ENCODE results near the gene HOXB9. TPM values are rescaled to one million over a fixed set of nuclear protein-coding genes. Genes with fewer than 3 reads are reported as not detected.
A peak's percentile ranks its signal among the peaks of the same experiment; 100 is the strongest.

Gene HOXB9
- total RNA-seq, 6 donors from 2014 or later, result 0.20 to 0.30 (median 0.29) TPM; not detected in 3

DNA sequence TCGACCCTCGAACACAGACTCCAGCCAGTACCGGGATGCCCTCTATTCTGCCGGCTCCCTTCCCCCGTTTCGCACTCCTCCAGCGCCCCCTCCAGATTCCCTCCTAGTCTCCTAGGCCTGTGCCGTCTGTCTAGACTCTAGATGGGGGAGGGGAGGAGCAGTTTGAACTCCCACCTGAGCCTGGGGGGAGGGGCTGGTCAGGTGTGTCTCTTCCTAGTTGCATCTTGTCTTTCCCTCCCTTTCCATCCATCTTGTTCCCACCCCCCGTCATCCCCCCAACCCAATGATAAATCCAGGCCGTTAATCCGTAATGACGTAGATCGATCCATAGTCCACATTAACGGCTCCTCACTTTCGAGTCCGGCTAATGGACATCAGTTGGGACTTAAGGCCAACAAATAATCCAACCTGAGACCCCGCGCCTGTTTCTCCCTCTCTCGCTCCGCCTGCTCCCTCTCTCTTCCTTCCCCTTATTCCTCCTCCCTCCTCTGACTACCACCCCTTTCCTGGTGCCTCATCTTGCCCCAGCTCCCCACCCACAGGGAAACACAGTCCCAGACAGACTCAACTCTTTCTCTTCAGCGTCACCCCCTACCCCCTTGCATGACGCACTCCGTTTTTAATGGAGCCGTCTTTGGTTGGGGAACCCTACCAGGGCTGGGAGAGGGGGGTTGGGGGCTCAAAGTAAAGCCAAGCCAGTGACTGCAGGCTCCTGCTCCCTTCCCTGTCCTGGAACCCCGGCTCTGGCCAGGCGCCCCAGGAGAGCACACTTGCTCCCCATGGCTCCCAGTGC lies 29.2 kb downstream of the HOXB9 start:
- TF ChIP-seq POLR2AphosphoS5 (IDR thresholded peaks at IDR 0.05) (peak in 1 of 2 donors; percentile 36), POLR2A (IDR thresholded peaks at IDR 0.05) (no peak), CTCF (IDR thresholded peaks at IDR 0.05) (no peak), EP300 (IDR thresholded peaks at IDR 0.05) (no peak)
- H3K27ac ChIP-seq, result peak overlapping the region; percentile 75 to 87 (median 78)
- no peaks in the 10 kb centered on the region for H3K9me3 ChIP-seq
- ATAC-seq (ENCODE audit: low FRiP score in 2 of 2), result peak in 1 of 2 donors; percentile 20
- peaks cover 25 to 49% (median 34%) of the 10 kb centered on the region in 4 donors for H3K4me1 ChIP-seq
- peak overlapping the region; percentile 12 to 50 (median 44) for H3K4me3 ChIP-seq
- no peak for DNase-seq
- H3K27me3 ChIP-seq, result peaks cover 0 to 70% (median 32%) of the 10 kb centered on the region in 4 donors
- H3K36me3 ChIP-seq, result no peaks in the 10 kb centered on the region
- WGBS, 2 donors, result 3 to 5% methylated on average over 24 to 26 of the region's 26 CpGs

- Histone ChIP-seq H3K4me3 (peak overlapping the region in 3 of 4 donors; percentile 43 to 50 (median 46)), H3K4me1 (peaks cover 25 to 49% (median 33%) of the 10 kb centered on the region in 4 donors), H3K27me3 (peaks cover 0 to 63% (median 32%) of the 10 kb centered on the region in 4 donors), H3K27ac (peak overlapping the region; percentile 75 to 87 (median 78)), H3K9me3 (no peaks in the 10 kb centered on the region), H3K36me3 (no peaks in the 10 kb centered on the region)
- WGBS, 2 donors, result 9 to 18% methylated on average over 33 to 45 of the region's 54 CpGs
- ATAC-seq (ENCODE audit: low FRiP score in 2 of 2), result no peak
- TF ChIP-seq POLR2AphosphoS5 (IDR thresholded peaks at IDR 0.05), result no peak
- DNase-seq, result peak in 1 of 2 donors; percentile 86
Measured at GRCh38 chr17:48596000-48596734, 30.0 kb downstream of the HOXB9 start.

DNA sequence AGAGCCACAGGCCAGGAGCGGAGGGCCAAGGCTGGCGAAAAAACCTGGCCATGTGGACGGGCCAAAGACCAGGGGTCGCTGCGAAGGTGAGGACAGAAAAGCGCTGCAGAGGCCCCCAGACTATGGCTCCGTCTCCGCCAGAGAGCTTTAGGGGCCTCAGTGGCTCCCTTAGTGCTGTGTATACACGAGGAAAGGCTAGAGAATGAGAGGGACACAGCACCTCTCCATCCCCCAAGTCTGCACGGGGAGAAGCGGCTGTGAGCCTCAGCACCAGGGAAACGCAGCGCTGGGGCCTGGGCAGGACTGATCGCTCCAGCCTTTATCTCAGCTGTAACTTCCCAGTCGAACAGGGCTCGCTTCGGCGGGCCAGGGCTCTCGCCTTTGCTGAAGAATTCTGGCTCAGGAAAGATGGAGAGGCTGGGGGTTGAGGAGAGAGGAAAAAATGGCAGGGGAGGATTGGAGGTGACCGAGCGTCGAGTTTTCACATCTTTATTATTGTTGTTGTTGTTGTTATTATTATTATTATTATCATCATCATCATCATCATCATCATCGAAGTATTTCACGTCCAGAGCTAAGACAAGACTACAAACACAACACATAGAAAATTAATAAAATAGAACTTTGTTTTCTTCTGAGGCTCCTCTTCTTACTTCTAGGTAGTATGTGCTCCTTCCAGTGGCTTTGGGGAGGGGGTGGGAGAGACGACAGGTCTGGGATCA lies 30.7 kb downstream of the HOXB9 start:
- no peaks in the 10 kb centered on the region for H3K9me3 ChIP-seq
- ATAC-seq (ENCODE audit: low FRiP score in 2 of 2) (no peak), DNase-seq (peak in 1 of 2 donors; percentile 50)
- H3K27me3 ChIP-seq, result peaks cover 0 to 66% (median 32%) of the 10 kb centered on the region in 4 donors
- TF ChIP-seq POLR2AphosphoS5 (IDR thresholded peaks at IDR 0.05) (no peak), POLR2A (IDR thresholded peaks at IDR 0.05) (no peak), CTCF (IDR thresholded peaks at IDR 0.05) (no peak), EP300 (IDR thresholded peaks at IDR 0.05) (no peak)
- H3K36me3 ChIP-seq, result no peaks in the 10 kb centered on the region
- peaks cover 25 to 49% (median 33%) of the 10 kb centered on the region in 4 donors for H3K4me1 ChIP-seq
- peak overlapping the region in 1 of 4 donors; percentile 50 for H3K4me3 ChIP-seq
- H3K27ac ChIP-seq, result peak overlapping the region in 3 of 4 donors; percentile 17 to 90 (median 89)
- WGBS, 2 donors, result 49 to 63% methylated on average over 19 to 25 of the region's 25 CpGs

DNA sequence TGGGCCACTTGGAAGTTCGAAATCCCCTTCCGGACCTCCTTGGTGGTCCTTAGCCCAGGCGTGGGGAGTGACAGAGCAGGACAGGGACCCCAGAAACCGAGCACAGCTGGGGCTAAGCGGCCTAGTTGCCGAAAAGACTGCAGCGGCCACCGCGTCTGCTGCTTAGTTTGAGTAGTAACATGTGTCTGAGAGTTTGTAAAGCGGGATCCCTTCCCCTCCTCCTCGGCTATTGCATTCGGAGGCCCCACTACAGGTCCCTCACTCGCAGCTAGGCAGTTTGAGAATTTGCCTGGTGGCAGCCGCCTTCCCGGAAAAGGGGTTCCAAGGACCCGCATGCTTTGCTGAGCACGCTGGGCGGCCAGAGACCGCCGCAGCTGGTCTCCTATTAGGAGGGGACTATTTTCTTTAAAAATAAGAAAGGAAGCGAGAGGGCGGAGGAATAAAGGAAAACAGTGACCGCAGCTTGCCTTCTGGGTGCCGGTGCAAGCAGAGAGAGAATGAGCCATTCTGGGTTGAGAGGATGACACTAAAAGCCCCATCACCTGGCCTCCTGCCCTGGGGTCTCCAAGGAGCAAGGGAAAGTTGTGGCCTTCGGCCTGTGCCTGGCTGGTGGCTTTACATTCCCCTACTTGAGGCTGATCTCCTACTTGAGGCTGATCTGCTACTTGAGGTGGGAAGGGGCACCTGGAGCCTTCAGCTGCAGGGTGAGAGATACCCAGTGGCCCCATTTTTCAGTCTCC lies 31.4 kb downstream of the HOXB9 start:
- peak overlapping the region in 2 of 4 donors; percentile 50 for H3K4me3 ChIP-seq
- H3K9me3 ChIP-seq, result no peaks in the 10 kb centered on the region
- no peak for TF ChIP-seq POLR2AphosphoS5 (IDR thresholded peaks at IDR 0.05)
- no peak for TF ChIP-seq CTCF (IDR thresholded peaks at IDR 0.05)
- TF ChIP-seq EP300 (IDR thresholded peaks at IDR 0.05), result no peak
- TF ChIP-seq POLR2A (IDR thresholded peaks at IDR 0.05), result no peak
- peaks cover 0 to 66% (median 32%) of the 10 kb centered on the region in 4 donors for H3K27me3 ChIP-seq
- H3K4me1 ChIP-seq, result peaks cover 25 to 49% (median 33%) of the 10 kb centered on the region in 4 donors
- WGBS, 2 donors, result 38% methylated on average over 22 to 25 of the region's 25 CpGs
- no peaks in the 10 kb centered on the region for H3K36me3 ChIP-seq
- DNase-seq (no peak), ATAC-seq (ENCODE audit: low FRiP score in 2 of 2) (no peak)
- peak overlapping the region; percentile 40 to 90 (median 72) for H3K27ac ChIP-seq
